Hippocampal formation (tissue), 2 donors: ENCODE data around the gene FAM13A.
A peak's percentile ranks its signal among the peaks of the same experiment; 100 is the strongest.
"Not testable (repeated sequence)": the region's sequence is repeated elsewhere in the genome, so short reads cannot be mapped to it uniquely, and the experiment has no call there.

Experiments used
- DNase-seq, 2 donors: peaks; one replicate each; lab custom pipeline; 2025; lab: John Stamatoyannopoulos, UW

Gene FAM13A

GRCh38 chr4:88960576-88960975, 96.4 kb downstream of the FAM13A start:
- peak in 1 of 2 donors; percentile 2 for DNase-seq

- DNase-seq, result no peak
These were observed 98.9 kb downstream of the FAM13A start for GRCh38 chr4:88958080-88958479.

- DNase-seq, result peak in 1 of 2 donors; percentile 11
These were observed 99.4 kb downstream of the FAM13A start for GRCh38 chr4:88957570-88957969.

- DNase-seq, result no peak
These were observed 101.2 kb downstream of the FAM13A start for GRCh38 chr4:88955580-88956380.

GRCh38 chr4:88953400-88953799, 103.6 kb downstream of the FAM13A start:
- DNase-seq, result no peak

- no peak for DNase-seq
These were observed 104.9 kb downstream of the FAM13A start for GRCh38 chr4:88952081-88952480.

- no peak for DNase-seq
These were observed 107.4 kb downstream of the FAM13A start for GRCh38 chr4:88949605-88950004.

GRCh38 chr4:88940506-88940905, 116.5 kb downstream of the FAM13A start:
- no peak for DNase-seq

GRCh38 chr4:88939697-88940096, 117.3 kb downstream of the FAM13A start:
- no peak for DNase-seq

- no peak for DNase-seq
These were observed 118.8 kb downstream of the FAM13A start for GRCh38 chr4:88938138-88938537.

GRCh38 chr4:88937081-88937480, 119.9 kb downstream of the FAM13A start:
- DNase-seq, result no peak

GRCh38 chr4:88933414-88934160, 123.4 kb downstream of the FAM13A start:
- no peak for DNase-seq

- DNase-seq, result no peak
These were observed 128.1 kb downstream of the FAM13A start for GRCh38 chr4:88928852-88929251.

- DNase-seq, result no peak
These were observed 129.6 kb downstream of the FAM13A start for GRCh38 chr4:88927420-88927819.

- no peak for DNase-seq
These were observed 137.9 kb downstream of the FAM13A start for GRCh38 chr4:88919056-88919455.

- DNase-seq, result not testable (repeated sequence)
These were observed 143.8 kb downstream of the FAM13A start for GRCh38 chr4:88913181-88913580.

GRCh38 chr4:88911246-88912212, 145.5 kb downstream of the FAM13A start:
- no peak for DNase-seq

- no peak for DNase-seq
These were observed 146.9 kb downstream of the FAM13A start for GRCh38 chr4:88910101-88910500.

GRCh38 chr4:88908521-88908920, 148.5 kb downstream of the FAM13A start:
- DNase-seq, result no peak

GRCh38 chr4:88908003-88908402, 149.0 kb downstream of the FAM13A start:
- no peak for DNase-seq

GRCh38 chr4:88907478-88907877, 149.5 kb downstream of the FAM13A start:
- DNase-seq, result no peak

- not testable (repeated sequence) for DNase-seq
These were observed 152.7 kb downstream of the FAM13A start for GRCh38 chr4:88904240-88904639.
